LNCAP (cell line): ENCODE results near the gene PLCD4.

Source experiments
- TF ChIP-seq, protein P1 (sequence below): fragments of 450-650 bp; IDR thresholded peaks from 2 replicates; pipeline ENCODE4 v1.5.1; 2017; ENCODE audit warnings: mild to moderate bottlenecking

Gene PLCD4

GRCh38 chr2:218583983-218584850 lies 23.5 kb upstream of the PLCD4 start:
- TF ChIP-seq, protein P1, sequence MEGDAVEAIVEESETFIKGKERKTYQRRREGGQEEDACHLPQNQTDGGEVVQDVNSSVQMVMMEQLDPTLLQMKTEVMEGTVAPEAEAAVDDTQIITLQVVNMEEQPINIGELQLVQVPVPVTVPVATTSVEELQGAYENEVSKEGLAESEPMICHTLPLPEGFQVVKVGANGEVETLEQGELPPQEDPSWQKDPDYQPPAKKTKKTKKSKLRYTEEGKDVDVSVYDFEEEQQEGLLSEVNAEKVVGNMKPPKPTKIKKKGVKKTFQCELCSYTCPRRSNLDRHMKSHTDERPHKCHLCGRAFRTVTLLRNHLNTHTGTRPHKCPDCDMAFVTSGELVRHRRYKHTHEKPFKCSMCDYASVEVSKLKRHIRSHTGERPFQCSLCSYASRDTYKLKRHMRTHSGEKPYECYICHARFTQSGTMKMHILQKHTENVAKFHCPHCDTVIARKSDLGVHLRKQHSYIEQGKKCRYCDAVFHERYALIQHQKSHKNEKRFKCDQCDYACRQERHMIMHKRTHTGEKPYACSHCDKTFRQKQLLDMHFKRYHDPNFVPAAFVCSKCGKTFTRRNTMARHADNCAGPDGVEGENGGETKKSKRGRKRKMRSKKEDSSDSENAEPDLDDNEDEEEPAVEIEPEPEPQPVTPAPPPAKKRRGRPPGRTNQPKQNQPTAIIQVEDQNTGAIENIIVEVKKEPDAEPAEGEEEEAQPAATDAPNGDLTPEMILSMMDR: no peak

GRCh38 chr2:218585541-218585940 lies 22.2 kb upstream of the PLCD4 start:
- TF ChIP-seq, protein P1: no peak

DNA sequence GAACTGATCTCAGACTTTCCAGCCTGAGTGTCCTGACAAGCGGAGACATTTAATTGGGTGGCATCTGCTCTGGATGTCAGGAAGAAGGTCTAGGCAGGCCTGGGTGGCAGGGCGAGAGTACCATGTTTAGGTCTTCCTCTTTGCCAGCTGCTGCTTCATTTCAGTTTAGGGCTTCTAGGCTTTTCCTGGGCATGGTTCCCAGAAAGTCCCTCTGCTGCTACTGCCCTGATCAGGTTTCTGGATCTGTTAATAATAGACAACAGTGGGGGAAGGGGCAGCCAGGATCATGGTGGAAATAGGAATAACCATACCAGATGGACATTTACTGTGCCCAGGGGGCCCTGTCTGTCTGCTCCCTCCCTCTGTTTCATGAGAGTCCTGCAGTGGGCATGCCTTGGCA lies 2.3 kb upstream of the PLCD4 start:
- TF ChIP-seq, protein P1: no peak

- TF ChIP-seq, protein P1: no peak
Measured at GRCh38 chr2:218615868-218616315, 8.2 kb downstream of the PLCD4 start.

DNA sequence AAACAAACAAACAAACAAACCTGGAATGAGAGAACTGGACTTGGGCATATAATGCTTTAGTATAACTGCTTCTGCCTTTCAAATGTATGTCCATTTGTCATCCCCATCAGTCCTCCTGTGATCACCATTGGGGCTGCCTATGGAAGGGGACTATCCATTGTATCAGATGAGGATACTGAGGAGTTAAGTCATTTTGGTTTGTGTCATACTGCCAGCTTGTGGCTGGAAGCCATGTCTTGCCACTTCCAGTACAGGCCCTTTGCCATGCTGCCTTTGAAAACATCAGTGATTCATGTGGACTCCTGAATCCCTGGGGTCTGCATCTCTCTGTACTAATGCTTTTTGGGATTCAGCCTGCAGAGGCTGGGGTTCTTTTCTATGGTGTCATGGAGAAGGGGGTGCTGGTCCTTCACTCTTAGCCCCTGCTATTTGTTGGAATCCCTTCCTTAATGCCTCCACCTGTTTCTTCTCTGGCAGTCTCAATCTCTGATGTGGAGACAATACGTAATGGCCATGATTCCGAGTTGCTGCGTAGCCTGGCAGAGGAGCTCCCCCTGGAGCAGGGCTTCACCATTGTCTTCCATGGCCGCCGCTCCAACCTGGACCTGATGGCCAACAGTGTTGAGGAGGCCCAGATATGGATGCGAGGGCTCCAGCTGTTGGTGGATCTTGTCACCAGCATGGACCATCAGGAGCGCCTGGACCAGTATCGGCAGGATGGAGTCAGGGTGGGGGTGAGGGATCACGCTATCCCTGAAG lies 10.6 kb downstream of the PLCD4 start:
- TF ChIP-seq, protein P1: no peak

DNA sequence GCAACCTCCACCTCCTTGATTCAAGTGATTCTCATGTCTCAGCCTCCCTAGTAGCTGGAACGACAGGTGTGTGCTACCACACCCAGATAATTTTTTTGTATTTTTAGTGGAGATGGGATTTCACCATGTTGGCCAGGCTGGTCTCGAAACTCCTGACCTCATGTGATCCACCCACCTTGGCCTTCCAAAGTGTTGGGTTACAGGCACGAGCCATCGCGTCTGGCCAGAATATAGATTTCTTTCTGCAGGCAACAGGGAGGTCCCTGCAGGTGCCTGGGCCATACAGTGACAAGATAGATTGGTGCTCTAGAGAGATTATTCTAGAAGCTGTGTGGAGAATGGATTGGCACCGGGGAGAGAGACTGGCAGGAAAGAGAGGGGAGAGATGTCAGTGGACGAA lies 13.3 kb downstream of the PLCD4 start:
- TF ChIP-seq, protein P1: no peak

- TF ChIP-seq, protein P1: no peak
Measured at GRCh38 chr2:218622606-218623365, 15.1 kb downstream of the PLCD4 start.
